Hematopoietic multipotent progenitor cell treated with erythropoietin and hydrocortisone succinate and interleukin-3 and kit ligand, for 4 days (in vitro differentiated cells): ENCODE results near the gene MINDY1.
A peak's percentile ranks its signal among the peaks of the same experiment; 100 is the strongest.

Experiments used
- DNase-seq: peaks from one replicate; pipeline ENCODE4 v3.0.0-alpha.2; 2015

MINDY1 gene

GRCh38 chr1:151010346-151010726, 3.6 kb upstream of the MINDY1 start:
- DNase-seq: no peak

GRCh38 chr1:151009674-151010345, 3.1 kb upstream of the MINDY1 start:
- no peak for DNase-seq

- DNase-seq: no peak
Measured at GRCh38 chr1:151009206-151009587, 2.5 kb upstream of the MINDY1 start.

GRCh38 chr1:151008244-151009205, 1.8 kb upstream of the MINDY1 start, which contains the start of gene PRUNE1:
Gene PRUNE1 (plus strand): TSS chr1:151008449. CDS start chr1:151008633, 184 bp downstream.
- peak; percentile 98 for DNase-seq

GRCh38 chr1:151007853-151008243, 1.1 kb upstream of the MINDY1 start:
- DNase-seq: no peak

- DNase-seq: no peak
Measured at GRCh38 chr1:151005729-151006319, 878 bp downstream of the MINDY1 start.

GRCh38 chr1:151003180-151003579, 3.5 kb downstream of the MINDY1 start:
- DNase-seq: peak; percentile 67

- DNase-seq: no peak
Measured at GRCh38 chr1:151002611-151003010, 4.1 kb downstream of the MINDY1 start.

- DNase-seq: no peak
Measured at GRCh38 chr1:151002051-151002450, 4.7 kb downstream of the MINDY1 start.

GRCh38 chr1:151001602-151002001, 5.1 kb downstream of the MINDY1 start:
- DNase-seq: no peak

GRCh38 chr1:151000408-151000807, 6.3 kb downstream of the MINDY1 start:
- DNase-seq: no peak

- DNase-seq: no peak
Measured at GRCh38 chr1:150999926-151000325, 6.8 kb downstream of the MINDY1 start.

GRCh38 chr1:150999051-150999674, 7.5 kb downstream of the MINDY1 start:
- DNase-seq: peak; percentile 87

GRCh38 chr1:150997949-150998348, 8.8 kb downstream of the MINDY1 start:
- DNase-seq: no peak

- DNase-seq: no peak
Measured at GRCh38 chr1:150997126-150997872, 9.4 kb downstream of the MINDY1 start.

GRCh38 chr1:150995896-150996295, 10.8 kb downstream of the MINDY1 start:
- no peak for DNase-seq

GRCh38 chr1:150995460-150995859, 11.2 kb downstream of the MINDY1 start:
- DNase-seq: no peak

GRCh38 chr1:150994248-150994647, 12.5 kb downstream of the MINDY1 start:
- no peak for DNase-seq

GRCh38 chr1:150992626-150993025, 14.1 kb downstream of the MINDY1 start:
- DNase-seq: no peak

- DNase-seq: no peak
Measured at GRCh38 chr1:150987924-150988323, 18.8 kb downstream of the MINDY1 start.

GRCh38 chr1:150985179-150985825, 21.4 kb downstream of the MINDY1 start:
- DNase-seq: no peak
